HG02678 (cell line): ENCODE results near the gene PREX1.

ENCODE experiments used
- ATAC-seq: cut with Tn5 transposase; IDR thresholded peaks from one replicate; pipeline ENCODE4 v1.9.1; 2021; ENCODE audit warnings: mild to moderate bottlenecking, moderate library complexity; ENCODE audit not compliant: unreplicated experiment

The PREX1 gene

DNA sequence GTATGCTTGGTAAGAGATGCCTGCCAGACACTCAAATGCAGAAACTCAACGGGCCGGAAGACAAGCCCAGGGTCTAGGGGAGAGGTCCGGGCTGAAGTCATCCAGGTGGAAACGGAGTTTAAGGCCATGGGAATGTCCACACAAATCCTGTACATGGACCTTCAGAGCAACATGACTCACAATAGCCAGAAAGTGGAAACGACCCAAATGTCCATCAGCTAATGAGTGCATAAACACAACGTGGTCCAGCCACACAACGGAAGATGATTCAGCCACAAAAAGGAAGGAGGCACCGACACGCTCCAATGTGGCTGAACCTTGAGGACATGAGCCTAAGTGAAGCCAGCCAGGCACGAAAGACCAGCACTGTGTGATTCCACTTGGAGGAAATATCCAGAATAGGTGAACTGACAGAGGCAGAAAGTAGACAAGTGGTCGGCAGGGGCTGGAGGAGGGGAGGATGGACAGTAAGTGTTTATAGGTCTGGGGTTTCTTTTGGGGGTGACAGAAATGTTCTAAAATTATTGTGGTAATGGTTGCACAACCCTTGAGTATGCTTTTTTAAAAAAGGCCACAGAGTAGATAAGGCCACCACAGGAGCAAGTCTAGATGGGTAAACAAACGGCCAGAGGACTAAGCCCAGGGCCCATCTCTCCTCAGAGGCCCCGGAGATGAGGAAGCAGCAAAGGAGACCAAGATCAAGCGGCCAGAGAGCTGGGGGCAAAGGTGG lies 105.6 kb downstream of the PREX1 start:
- ATAC-seq = no peak

DNA sequence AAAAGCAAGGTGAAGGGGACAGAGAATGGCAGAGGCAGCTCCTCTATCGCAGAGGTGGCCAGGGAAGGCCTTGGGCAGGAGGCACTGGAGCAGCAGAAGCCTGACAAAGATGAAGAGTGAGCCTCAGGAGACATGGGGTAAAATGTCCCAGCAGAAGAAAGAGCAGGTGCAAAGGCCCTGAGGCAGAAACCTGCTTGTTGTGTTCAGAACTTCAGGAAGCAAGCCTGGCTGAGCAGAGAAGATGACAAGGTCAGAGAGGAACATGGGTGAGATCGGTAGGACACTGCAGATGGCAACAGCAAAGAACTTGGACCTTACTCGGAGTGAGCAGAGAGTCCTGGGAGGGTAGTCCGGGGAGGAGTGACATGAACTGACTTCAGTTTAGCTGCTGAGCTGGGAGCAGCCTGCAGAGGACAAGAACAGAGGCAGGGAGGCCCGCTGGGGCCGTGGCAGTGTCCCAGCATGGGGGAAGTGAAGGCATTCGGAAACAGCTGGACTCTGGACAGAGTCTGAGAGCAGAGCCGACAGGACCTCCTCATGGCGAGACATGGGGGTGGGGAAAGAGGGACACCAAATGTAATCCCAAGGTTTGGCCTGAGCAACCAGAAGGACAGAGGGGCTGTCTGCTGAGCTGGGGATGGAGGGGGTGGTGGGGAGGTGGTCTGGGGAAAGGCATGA lies 106.3 kb downstream of the PREX1 start:
- no peak for ATAC-seq

DNA sequence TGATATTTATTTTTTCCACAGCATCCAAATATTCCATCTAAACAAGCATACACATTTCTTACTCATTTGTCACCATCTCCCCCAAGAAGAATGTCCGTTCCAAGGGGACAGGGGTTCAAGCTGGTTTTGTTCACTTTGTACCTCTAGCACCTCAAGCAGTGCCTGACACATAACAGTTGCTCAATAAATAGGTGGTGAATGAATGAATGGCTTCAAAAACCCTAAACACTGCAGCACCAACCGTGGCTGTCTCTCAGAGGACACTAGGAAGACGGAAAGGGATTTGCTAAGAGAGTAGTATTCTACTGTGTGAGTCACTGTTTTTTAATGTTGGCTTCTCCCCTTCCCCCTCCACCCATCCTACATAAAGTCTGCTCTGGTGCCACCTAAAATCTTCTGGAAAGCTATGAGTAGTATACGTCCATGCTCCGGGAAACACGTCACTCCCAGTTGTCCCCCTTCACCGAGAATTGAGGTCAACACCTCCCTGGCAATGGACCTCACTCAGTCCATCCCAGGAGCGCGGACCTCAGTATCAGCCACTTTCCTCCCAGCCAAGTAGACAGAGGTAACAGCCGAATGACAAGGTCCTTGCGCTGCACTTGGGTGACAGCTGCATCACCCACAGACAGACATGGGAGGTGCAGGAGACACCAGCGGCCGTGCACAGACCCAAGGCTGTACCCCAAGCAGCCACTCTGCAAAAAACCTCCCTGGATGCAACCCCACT lies 107.4 kb downstream of the PREX1 start:
- ATAC-seq = no peak

DNA sequence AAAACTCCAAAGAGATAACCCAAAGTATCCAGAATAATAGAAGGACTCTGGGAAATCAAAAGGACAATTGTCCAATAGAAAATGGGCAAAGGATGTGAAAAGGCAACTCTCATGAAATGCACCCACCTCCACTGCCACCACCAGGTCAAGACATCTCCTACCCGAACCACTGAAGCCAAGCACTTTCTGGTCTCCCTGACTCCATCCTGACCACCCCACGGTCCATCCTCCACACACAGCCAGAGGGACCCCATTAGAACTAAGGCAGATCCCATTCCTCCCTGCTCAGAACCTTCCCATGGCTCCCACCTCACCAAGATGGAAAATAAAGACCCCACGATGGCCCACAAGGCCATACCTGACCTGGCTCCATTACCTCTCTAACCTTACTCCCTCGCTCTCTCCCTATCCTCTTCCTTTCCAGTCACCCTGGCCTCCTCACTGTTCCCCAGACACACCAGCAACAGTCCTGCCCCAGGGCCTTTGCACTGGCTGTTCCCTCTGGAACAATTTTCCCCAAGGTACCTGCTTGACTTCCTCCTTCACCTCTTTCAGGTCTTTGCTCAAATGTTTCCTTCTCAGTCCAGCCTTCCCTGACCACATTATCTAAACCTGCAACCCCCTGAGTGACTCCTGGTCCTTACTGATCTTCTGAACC lies 108.1 kb downstream of the PREX1 start:
- no peak for ATAC-seq

DNA sequence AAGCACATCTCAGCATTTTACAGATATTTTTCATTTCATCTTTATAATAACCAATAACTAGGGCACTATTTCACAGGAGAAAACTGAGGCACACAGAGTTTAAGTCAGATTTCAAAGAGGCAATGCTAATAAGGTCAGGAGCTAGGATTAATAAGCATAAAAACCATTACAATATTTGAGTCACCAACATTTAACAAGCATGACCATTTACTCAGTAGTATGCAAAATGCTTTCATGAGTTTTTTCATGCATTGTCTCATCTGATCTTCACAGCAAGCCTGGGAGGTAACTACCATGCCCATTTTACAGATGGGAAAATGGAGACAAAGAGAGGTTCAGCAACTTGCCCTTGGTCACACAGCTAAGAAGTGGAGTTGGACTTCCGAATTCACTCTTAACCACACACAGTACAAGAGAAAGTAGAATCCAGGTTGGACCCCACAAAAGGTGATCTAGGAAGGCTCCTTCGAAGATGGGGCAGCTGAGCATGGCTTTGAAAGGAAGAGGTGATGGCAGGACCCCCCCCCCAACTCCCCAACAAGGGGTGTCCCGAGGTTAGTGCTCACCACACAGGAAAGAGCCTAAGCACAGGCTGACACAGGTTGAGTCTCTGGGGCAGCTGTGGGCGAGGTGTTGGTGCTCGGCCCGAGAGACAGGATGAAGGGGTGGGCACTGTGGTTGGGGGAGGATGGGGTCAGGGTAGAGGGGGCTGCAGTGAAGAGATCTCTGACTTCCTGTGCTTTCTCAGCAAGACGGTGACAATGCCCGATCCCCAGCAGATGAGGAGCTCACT lies 108.8 kb downstream of the PREX1 start:
- ATAC-seq = no peak

DNA sequence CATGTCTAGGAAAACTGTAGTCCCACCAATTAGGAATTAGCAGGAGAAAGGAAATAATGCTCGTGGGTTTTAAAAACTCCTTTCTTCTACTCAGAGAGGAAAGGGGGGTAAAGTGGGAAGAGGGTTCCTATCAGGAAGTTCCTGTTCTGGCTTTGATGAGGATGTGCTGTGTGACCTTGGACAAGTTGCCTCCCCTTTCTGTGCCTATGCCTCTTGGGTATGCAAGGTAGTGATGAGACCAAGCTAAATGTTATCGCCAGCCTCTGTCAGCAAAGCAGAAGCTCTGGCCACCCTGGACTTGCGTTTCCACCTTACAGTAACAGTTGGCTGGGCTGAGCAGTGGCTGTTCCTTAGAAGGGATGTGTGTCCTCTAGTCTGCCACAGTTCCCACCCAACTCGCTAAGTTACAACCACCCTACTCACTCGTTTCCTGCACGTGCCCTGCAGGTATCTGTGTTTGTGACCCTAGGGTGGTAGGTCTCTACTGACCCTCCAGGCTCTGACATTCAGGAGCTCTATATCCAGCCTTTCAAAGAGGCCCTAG lies 110.0 kb downstream of the PREX1 start:
- no peak for ATAC-seq

DNA sequence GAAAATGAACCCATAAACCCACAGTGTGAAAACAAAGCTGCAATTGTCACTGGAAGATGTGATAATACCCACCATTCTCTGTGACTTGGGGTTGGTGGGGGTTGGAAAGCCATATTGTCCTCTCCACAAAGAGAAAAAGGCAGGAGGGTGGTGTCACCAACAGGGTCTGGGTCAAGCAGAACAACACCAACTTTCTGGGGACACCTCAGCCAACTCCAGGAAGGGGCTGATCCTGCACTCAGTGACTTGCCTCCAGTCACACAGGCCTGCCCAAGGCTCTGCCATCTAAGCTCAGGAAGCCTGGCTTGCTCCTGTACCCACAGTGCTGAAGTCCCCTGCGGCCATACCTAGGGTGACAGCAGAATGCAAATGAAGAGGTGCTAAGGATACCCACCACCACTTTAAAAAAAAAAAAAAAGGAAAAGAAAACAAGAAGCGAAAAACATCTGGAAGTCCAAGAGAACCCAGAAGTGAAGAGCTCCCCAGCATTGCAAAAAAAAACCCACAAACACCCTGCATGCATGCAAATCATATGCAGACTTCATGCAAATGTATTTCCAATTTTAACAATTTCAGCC lies 110.6 kb downstream of the PREX1 start:
- ATAC-seq = no peak

DNA sequence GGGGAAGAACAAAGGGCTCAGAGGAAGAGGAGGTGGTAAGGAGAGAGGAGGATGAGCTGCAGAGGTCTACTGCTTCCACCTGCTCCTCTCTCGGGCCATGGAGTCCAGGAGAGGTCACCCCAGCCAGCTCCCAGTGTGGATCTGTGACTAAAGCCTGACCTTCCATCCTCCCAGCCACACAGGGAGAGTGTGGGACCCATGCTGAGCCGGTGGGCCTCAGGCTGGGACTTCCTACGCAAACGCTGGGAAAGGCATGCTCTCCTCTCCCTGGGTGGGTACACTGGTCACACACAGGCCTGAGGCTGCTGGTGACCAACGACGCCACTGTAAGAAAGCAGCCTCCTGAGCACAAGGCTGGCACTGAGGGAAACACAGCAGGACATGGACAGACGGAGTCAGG lies 111.3 kb downstream of the PREX1 start:
- no peak for ATAC-seq

DNA sequence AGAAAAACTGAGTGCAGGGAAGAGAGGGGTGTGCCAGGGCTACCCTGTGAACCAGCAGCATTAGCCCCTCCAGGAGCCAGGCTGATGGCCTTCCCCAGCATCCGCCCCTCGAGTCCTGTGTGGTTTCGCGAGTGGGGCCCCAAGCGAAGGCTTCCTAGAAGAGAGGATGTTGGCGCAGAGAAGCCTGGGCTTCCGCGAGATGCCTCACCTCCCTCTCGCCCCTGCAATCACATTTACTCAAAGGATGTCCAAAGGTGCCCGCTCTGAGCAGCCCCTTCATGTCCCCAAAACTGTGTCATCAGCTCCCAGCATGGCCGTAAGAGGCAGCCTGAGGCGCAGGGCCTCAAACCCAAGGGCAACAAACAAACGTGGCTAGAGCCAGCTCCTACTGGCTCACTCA lies 111.7 kb downstream of the PREX1 start:
- no peak for ATAC-seq

DNA sequence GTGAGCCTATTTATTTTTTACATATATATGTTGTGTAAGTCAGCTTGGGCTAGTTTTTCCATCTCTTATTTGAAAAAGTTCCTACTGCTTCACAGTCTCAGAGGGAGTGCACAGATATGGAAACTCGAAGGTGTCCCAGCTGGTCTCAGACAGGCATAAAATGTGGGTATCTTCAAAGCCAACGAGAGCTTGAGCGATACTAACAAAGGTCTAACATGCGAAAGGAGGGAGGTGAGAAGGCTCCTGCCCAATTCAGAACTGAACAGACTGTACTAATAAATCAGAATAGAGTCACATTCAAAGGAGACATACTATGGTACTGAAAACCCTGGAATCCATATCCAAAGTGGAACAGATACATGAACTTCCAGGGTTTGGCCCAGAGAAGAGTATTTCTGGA lies 113.0 kb downstream of the PREX1 start:
- no peak for ATAC-seq

DNA sequence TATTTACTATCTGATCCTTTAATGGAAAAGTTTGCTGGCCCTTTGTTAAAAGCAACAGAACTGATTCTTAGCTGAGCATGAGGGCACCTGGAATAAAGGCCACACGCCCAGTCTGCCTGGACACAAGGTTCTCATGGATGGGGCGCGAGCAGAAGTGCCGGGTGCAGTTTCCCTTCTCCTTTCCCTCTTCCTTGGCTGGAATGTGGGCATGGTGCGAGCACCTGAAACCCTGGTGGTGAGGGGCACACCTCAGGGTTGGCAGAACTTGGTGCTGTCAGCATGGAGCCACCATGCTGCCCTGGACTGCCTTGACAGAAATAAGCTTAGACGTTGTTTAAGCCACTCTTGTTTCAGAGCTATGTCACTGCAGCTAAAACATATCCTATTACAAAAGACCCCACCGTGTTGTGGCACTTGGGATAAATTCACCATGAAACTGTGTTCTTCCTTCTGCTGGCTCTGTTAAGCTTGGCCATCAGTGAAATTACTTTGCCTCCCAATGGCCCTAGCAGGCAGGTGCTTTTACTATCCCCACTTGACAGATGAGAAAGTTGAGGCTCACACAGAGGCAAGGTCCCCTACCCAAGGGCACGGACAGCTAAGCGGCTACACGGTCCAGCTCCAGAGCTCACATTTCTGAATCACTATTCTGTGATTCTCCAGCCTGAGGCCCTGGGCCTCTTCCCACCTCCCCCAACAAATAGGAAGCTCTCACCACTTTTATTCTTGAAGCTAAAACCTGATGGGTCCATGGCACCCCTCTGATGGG lies 115.9 kb downstream of the PREX1 start:
- no peak for ATAC-seq

DNA sequence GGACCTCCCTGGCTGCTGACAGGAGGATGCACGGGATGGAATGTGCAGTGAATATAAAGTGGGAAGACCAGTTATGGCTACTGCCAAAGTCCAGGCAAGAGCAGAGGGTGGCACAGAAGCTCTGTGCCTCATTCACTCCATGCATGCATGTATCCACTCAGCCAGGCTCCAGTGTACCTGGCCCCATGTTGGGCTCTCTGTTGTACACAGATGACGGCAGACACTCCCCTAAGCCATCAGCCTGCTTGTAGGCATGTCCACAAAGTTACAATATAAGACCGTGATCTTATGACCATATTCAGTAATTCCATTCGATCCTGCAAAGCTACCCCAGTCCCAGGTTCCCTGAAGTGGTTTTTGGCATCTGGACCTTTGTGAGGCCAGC lies 116.8 kb downstream of the PREX1 start:
- ATAC-seq = no peak

DNA sequence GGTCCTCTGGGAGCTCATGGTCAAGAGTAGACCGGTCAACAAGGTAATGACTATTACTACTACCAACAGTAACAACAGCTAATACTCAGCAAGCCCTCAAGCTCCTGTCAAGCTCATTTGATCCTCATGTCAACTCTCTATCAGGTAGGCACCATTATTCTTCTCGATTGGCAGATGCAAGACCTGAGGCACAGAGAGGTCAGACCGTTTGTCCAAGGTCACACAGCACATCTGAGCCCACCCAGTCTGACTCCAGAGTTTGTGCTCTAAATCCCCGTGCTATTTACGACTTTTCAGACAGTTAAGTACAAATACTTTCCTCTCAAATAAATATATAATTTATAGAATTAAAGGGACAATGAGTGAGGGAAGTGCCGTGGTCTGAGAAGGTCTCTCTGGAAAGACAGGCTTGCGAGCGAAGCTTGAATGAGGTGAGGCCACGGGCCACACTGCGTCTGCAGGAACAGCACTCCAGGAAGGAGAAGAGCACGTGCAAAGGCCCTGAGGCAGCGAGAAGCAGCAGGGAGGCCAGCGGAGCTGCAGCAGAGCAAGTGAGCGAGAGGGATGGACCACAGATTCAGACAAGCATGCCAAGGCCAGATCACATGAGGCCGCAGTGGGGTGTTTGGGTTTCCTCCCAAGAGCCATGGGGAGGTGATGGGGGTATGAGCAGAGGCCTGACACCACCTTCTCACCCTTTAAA lies 117.3 kb downstream of the PREX1 start:
- no peak for ATAC-seq

DNA sequence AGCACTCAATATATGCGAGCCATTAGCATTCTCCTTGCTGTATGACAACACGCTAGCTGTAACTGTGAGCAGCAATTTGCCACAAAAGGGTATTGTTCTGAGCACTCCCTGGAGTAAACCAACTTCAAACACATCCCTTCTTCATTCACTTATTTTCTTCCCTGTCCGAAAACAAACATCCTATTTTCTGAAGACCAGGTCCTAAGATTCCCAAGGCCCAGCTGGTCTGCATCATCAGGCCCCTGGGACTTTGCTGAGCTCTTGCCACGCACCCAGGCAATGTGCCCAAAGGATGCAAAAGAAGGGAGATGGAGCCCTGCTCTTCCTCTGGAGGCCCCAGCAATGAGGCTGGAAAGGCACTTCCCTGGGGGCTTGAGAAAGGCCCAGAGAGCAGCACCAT lies 118.1 kb downstream of the PREX1 start:
- ATAC-seq = no peak

DNA sequence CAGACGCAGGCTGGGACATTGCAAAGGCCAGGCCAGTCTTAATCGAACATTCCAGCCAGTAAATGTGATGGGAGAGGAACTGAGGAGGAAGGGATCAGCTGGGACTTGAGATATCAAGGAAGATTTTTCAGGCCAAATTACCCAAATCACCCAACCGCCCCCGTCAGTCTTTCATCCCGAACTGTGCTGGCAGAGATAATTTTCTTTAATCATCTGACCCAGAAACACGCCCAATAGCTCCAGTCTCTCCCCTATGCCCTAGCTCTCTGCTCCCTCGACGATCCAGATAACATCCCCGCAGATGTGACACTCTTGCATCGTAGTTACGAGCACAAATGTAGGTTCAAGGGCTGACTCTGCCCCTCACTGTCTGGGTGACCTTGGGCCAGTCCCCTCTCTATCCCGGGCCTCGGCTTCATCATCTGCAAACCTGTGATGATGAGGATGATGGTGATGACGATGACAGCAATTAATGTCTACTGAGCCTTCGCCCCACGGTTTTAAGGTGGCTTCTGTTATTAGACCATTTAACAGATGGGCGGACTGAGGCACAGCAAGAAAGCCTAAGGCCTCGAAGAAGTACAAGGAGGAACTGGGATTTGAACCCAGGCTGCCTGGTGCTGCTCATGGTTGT lies 118.6 kb downstream of the PREX1 start:
- no peak for ATAC-seq

DNA sequence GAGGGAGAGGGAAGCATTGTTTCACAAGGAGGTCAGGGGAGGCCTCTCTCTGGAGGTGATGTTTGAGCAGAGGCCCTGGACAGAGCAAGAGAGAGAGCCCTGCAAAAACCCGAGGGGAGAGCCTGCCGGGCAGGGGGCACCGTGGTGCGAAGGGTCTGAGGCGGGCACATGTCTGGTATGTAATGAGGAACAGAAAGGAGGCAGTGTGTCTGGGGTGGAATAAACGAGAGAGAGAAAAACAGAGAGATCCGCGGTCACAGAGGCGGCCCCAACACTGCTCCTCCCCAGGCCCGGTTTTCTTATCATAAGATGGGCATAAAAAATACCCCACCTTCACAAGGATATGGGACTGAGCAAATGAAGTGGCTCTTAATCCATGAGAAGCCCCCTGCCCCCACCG lies 119.2 kb downstream of the PREX1 start:
- no peak for ATAC-seq

DNA sequence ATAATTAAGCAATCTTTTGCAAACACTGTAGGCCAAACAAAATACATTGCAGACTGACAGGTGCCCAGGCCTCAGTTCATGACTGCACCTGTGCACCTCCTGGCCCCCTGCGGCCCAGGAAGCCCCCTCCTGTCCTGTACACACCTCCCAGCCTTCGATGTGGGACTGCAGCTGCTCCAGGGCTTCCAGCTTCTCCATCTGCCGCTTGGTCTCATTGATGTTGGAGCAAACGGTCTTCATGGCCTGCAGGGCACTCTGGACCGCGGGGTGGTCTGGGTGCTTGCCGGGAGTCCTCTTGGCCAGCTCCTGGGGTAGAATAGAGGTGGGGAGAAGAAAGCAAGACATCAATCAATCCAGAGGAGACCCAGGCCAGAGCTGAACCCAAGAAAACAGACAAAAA lies 119.7 kb downstream of the PREX1 start:
- no peak for ATAC-seq

DNA sequence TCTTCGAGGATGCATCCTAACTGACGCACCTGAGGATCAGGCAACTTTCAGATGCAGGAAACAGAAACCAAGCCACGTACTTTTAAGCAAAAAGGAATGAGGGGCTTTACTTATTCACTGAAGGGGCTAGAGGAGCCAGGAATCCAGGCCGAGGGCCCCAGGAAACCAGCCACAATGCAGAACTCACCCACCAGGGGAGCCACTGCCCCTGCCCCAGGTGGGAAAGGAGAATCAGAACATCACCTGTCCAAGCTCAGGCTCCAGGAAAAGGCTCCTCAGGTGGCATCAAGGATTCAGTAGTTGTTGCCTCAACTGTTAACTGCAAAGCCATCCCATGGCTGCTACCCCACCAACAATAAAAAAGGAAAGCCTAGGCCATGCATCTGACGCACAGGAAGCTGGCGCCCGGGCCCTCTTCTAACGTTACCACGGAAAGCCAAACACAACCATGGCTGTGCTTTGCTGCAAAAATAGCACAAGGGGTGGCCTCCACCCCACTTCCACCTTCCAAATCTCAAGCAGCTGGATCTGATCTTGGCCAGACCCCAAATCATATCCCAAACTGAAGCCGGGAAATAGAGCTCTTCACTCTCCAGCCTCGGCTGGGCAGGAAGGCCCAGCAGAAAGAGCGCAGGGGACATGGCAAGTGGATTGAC lies 121.0 kb downstream of the PREX1 start:
- ATAC-seq = no peak
